HG03442 (cell line): ENCODE data around the gene RCSD1.

ENCODE experiments used
- ATAC-seq: cut with Tn5 transposase; IDR thresholded peaks from one replicate; pipeline ENCODE4 v1.9.1; 2021; ENCODE audit warnings: mild to moderate bottlenecking, moderate library complexity; ENCODE audit not compliant: unreplicated experiment

The RCSD1 gene

DNA sequence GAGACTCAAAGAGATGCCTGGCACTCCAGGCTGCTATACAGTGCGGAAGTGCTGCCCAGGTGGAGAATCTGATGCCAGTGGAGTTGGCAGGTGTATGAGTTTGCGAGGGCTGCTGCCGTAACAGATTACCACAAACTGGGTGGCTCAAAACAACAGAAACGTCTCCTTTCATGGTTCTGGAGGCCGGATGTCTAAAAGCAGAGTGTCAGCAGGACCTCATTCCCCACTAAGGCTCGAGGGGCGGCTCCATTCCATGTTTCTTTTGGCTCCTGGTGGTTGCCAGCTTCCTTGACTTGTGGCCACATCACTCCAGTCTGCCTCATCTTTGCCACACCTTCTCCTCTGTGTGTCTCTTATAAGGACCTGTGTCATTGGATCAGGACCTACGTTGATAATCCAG is 10.0 kb downstream of the RCSD1 start:
- ATAC-seq: no peak

DNA sequence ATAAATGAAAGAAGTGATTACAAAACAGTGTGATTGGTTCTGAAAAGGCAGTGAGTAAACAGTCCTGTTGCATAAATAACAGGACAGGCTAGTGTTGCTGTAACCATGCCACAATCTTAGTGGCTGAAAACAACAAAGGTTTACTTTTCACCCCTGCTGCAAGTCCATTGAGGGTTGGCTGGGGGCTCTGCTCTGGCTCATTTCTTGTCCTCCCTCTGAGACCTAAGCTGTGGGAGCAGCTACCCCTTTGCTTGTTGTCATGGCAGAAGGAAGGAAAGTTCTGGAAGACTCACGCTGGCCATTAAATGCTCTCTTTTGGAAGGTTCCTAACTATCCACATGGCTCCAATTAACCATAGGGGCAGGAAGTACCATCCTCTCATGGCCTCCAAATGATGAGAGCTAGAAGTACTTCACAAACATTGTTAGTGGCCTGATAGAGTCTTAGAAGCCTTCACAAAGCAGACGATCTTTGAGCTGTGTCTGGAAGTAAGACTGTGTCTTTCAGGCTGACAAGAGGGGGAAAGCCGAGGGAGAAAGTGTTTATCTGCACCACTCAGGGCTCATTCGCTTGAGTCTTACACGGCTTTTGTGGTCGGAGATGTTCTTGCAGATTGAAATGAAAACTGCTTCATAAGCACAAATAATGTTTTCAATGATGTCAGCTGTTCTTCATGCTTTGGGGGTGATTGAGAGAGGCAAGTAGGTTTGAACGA is 11.9 kb downstream of the RCSD1 start:
- ATAC-seq: no peak

DNA sequence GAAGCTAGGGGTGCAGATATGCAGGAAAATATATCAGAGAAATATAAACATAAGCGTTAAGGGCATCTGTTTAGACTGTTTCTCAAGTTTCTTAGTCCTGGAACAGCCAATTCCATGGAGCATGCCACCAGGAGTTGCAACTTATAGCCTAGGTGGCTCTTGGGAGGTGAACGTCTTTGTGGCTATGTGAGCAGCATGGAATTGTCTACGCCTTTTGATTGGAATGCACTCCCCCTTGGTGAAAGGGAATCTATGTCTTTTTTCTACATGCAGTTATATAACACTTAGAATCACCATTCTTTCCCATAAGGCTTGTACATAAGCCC is 12.4 kb downstream of the RCSD1 start:
- ATAC-seq: no peak

DNA sequence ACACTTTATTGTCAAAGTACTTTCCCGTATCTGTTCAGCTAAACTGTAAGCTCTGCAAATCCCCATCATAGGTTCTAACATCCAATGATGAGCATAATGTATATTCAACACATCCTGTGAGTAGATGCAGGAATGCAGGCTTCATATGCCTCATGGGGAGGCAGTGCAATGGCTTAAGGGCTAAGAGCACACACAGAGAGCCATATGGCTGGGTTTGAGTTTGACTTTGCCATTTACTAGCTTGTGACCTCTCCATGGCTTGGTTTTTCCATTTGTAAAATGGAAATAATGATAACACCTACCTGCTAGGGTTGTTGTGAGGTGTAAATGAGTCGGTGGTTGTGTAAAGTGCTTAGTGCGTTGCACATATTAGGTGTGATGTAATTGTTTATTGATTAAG is 13.4 kb downstream of the RCSD1 start:
- ATAC-seq: no peak

DNA sequence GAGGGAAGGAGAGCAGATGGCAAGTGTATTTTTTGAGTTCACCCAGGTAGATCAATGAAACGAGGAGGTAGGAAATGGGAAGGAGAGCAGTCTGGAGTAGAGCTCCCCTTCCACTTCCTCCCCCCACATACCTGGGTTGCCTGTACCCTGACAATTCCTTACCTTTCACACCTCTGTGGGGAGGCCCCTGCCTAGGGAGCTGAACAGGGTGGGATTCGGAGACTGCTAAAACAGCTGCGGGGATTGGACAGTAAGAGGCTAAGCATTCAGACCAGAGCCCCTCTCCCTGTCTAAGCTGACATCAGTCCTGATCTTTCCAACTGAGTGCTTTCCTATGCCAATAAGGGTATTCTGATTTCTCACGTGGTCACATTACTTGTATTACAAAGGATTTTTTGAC is 14.5 kb downstream of the RCSD1 start:
- ATAC-seq: no peak

DNA sequence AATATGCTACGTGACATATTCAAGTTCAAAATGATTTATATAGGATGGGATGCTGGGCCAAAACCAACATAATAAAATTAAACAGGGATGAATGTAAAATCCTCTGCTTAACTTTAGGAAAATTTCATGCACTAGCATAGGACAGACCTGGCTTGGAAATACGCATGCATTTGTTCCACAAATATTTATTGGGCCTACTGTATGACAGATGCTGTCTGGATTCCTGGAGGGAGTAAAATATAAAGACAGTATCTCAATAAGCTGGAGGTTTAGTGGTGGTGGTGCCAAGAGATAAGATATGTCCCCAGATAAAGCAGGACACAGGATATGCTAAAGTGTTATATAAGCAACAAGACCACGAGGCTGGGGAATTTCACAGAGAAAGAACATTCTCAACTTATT is 15.1 kb downstream of the RCSD1 start:
- no peak for ATAC-seq

DNA sequence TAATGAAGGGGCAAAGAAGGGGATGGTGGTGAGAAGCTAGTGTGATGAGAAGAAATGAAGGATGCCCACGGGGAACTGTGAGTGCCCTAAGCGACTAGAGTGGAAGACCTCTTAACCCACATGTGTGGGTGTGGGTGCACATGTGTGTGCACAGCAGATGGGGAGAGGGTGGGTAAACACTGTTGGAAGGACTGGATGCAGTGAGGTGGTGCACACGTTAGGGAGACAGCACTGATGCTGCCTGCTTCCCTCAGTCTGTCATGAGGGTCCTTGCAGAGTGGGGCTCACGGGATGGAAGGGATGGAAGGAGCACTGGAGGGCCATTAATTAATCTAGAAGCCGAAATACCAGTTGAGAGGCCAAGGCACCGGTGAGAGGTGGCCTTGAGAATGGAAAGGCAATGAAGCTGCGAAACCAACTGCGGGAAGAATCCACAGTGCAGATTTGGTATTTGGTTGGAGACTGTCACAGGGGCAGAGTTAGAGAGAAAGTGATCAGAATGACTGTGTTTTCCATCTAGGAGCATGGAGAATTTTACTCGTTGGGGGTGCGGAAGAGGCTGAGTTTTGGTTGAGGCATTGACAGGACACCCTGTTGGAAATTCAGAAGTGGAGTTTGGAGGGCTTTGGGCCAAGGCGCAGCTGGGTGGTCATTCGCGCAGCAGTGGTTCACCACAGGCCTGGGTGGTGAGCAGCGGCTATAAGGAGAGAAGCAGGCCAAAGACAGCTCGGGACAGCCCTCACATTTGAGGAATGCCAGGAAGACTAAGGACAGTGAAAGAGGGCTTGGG is 15.8 kb downstream of the RCSD1 start:
- ATAC-seq: no peak

DNA sequence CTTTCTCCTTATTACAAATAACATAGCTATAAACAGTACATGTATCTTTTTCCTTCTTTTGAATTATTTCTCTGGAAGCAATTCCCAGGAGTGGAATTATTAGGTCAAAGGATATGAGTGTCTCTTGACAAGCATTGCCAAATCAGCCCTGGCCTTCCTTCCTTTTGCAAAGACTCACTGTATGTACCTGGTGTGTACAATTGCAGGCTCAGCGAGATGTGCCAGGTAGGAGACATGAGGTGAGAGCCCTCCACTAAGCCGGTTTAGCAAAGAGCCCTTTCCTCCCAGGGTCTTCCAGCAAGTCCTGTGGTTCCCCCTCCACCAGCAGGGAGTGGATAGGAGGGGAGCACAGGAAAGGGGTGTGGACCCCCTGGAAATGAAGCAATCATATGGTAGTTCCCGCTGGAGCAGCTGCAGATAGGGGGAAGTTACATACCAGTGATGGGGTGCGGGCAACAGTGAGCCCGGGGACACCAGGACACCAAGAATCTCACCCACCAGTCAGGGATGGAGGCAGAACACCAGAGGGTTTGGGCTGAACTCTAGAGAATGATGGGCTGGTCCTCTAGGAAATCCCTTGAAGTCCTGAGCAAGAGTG is 18.3 kb downstream of the RCSD1 start:
- ATAC-seq: no peak

DNA sequence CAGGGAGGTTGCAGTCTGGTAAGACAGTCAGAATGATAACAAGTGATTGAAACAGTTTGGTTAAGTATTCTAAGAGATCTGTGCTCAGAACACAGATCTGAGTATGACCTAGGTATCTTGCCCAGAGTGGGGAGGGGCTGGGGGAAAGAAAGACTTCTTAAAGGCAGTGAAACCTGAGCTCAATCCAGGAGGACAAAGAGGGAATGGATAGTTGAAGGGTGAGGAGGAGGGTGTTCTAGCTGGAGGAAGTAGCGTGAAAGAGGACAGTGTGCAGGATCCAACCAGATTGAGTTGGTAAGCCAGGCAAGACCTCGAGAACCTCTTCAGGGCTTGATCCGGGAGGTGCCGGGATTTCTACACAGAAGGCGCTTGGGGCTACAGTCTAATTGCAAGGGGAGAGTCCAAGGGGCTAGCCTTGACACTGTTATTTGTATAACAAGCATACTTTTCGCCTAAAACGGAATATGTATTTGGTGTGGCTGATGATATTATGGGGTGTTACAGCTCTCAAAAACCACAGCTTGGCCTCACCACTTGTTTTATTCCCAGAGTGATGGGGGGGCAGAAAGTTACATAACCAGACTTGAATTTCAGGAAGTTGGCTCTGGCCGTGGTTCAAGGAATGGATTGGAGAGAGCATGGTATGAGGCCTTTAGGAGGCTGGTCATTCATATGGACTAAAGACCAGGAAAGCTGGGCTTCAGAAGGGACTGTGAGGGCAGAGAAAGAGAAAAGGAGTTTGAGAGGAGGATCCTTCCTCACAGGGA is 19.1 kb downstream of the RCSD1 start:
- no peak for ATAC-seq

DNA sequence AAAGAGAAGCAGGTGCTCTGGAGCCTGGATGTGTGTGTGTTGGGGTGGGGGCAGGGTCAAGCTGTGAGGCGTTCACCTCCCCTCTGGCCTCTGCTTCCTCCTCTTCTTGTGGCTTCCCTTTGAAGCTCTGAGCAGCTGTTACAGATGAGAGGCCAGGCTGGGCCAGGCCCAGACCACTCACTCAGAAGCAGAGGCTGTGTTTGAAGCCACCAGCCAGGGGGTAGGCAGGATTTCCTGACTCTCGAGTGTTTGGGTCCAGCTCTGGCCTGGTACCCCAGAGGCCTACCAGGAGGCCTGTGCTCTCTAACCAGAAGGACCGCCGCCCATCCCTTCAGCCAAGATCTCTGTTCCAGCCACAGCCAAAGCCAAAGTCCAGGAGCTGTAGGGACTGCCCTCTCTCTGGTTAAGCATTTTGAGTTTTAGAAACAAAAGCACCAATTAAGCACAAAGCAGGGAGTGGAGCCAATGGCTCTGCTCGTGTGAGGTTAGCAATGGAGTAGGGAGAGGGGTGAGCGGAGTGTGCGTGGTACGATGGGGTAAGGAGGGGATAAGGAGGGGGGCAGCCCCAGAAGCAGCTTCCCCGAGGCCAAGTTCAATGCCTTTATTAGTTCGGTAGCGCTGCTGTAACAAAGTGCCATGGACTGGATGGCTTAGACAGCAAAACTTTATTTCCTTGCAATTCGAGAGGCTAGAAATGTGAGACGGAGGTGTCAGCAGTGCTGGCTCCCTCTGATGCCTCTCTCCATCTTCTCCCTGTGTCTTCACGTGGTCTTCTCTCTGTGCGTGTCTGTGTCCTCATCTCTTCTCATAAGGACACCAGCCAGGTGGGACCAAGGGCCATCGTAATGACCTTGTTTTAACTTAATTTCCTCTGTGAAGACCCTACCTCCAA is 20.5 kb downstream of the RCSD1 start:
- peak; percentile 61 for ATAC-seq

DNA sequence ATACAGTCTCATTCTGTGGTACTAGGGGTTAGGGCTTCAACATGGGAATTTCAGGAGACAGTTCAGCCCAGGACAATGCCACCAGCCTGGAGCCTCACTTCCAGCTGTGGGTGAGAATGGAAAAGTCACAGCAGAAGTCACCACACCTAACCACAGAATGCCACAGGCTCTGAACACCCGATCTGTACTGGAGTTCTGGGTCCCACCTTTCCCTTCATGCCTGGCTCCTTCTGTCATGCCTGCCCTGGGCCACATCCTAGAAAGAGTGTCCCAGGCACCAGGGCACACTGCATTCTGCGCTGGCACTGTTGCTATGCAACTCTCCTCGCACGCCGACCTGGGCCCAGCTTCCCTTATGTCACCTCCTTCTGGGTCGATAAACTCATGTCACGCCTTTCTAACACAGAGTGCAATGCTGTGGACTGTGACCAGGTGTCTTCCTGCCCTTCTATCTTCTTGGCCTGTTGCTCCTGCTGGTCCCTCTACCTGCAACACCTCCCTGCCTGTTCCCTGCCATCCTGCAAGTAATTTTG is 21.2 kb downstream of the RCSD1 start:
- peak; percentile 49 for ATAC-seq

DNA sequence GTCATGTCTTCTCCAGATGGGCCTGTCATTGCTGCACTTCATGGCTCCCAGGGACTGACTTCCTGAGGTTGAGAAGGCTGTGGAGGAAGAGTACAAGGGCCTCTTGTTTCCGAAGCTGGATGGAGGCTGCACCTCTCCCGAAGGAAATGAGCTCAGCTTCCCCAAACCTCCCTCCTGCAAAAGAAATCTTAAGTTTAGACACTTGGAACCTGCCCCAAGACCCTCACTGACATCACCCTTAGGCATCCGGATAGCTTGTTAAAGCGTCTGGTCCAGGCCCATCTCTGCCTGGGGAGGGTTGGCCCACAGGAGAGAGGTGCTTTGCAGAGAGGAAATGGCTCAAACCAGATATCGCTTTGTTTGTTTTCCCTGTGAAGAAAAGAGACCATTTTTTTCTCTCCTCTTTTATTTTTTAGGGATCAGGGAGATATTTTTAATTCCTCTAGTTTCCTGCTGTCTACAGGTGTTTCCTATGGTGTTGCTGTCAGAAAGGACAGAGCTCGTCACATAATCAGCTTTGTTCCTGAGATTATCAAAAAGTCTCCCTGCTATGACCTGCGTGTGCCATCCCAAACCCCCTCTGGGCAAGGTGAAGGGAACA is 25.0 kb downstream of the RCSD1 start:
- ATAC-seq: no peak

DNA sequence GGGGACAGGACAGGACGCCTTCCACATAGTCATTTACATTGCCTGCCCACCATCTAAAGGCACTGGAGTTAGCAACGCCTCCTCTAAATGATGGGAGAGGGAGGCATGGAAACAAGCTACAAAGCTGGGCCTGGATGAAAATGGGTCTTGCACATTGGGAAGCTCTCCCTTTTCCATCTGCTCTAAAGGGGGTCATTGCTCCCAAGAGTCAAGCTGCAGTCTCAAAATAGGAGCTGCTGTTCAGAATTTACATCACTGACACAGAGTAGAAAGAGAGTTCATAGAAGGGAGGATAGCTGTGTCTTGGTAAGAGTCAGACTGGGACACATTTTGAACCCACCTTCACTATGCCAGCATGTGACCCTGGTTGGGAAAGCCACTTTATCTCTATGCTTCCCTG is 26.6 kb downstream of the RCSD1 start:
- no peak for ATAC-seq

DNA sequence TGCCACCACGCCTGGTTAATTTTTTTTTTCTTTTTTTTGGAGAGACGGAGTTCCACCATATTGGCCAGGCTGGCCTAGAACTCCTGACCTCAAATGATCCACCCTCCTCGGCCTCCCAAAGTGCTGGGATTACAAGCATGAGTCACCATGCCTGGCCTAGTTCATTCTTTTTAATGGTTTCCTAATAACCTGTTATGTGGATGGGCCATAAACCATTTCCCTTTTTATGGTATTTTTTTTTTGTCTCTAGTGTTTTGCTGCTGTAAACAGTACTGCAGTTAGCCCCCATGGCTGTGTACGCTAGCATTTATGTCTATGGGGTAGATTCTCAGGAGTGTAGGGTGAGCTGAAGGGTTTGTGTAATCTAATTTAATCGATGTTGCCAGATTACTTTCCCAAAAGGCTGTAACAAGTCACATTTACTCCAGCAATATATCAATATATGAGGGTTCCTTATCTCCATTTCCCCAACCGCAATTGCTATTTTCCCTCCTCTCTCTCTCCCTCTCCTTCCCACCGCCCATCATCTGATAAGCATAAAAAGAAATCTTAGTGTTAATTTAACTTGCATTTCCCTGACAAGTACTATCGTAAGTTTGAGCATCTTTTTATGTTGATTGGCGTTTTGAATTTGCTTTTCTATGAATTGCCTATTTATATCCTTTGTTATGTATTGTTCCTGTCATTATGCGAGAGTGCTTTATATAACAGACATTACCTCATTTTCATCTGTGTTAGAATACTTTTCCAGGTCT is 28.7 kb downstream of the RCSD1 start:
- no peak for ATAC-seq

DNA sequence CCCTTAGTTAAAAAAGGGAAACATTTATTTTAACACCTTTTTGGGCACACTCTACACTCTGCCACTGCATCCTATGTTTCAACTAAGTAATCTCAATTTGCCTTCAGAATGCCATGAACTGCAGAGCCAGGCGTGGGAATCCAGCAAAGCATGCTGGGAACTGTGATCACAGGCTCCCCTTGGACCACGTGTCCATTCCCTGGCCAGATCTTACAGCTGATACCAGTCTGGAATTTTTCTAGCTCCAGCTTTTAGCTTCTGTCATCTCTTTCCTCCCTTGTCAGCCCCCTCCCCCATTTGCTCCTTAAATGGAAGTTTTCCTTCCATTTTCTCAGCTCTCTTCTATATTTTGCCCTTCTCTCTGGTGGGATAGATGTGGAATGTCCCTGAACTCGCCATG is 29.4 kb downstream of the RCSD1 start:
- ATAC-seq: no peak

DNA sequence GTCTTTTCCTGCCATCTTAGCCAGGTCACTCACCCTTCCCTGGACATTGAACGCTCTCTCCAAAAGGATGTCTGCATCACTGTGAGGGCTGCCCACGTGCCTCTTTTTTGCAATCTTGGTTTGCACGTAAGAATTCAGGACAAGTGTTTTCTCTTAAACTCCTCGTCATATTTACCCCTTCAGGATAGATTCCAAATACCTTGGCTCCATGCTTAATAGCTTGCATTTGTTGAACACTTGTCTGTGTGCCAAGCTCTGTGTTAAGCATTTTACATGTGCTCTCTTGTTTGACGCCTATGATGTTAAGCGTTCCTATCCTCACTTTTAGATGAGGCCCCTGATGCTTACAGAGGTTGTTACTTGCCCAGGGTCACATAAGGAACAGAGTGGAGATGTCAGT is 29.8 kb downstream of the RCSD1 start:
- ATAC-seq: no peak

DNA sequence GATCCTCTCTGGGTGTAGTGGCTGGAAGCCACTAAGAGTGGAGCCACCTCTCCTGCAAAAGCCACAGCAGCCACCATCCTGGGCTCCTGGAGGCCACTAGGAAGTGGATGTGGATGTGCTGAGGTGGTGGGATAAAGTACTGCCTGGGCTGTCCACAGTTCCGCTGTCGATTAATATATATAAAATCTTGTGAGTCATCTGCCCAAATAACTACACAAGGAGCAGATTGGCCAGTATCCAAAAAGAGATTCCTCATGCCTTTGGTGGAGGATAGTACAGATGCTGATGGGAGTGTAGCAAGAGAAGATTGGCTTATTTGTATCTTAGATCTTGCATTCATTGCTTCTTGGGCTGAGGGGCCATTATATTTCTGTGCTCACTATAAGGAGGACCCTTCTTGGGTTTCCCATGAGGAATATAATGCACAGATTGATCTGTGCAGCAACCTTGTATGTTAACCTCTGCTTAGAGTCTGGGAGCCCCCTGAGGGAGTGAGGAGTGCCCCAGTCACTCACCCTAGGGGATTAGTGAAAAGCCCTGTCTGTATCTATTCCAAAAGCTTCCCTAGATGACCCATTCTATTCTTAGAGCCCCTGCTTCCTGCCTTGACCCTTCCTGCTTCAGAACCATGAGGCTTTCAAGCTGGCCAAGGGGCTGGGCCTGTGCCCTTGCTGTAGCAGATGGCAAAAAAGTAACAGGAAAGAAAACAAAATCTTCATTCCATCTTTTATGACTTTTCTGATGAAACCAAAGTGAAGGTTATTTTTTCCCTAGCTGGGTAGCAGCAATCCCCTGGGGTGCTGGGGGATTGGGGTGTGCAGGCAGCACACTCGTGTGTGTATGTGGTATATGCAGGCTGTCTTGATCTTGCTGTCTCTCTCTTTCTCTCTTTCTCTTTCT is 31.7 kb downstream of the RCSD1 start:
- ATAC-seq: no peak
